GM12878 (cell line): ENCODE results near the gene CARD10. TPM values are rescaled to one million over a fixed set of nuclear protein-coding genes. Genes with fewer than 3 reads are reported as not detected.
"Not testable (repeated sequence)": the region's sequence is repeated elsewhere in the genome, so short reads cannot be mapped to it uniquely, and the experiment has no call there.

Experiments used
- ATAC-seq: fragments of 200-7000 bp; cut with Tn5 transposase; 3 replicates; pipeline ENCODE4 v1.9.1; 2020; ENCODE audit warnings: mild to moderate bottlenecking, moderate library complexity
- BruUV-seq: library from RNA; stranded (reverse); fragments of 400-500 nt; replicated peaks from 2 replicates; lab custom pipeline; 2021; lab: Mats Ljungman, UMichigan
- CTCF ChIA-PET: fragments of 300-600 bp; sonication (Branson Sonifier 250); formaldehyde crosslinking; extraction: SDS; loops from one replicate; lab custom pipeline; 2021; ENCODE audit warnings: inconsistent platforms; lab: Yijun Ruan, JAX
- POLR2A ChIA-PET: fragments of 350-600 bp; formaldehyde crosslinking; extraction: SDS; loops from one replicate; lab custom pipeline; 2021; ENCODE audit warnings: inconsistent platforms; lab: Charles Lee
- RAD21 ChIA-PET: fragments of 300-600 bp; sonication (Branson Sonifier 250); formaldehyde crosslinking; loops from one replicate; lab custom pipeline; 2023; ENCODE audit warnings: antibody characterized with exemption; ENCODE audit not compliant: unreplicated experiment; lab: Charles Lee
- SMC1A ChIA-PET: fragments of 300-600 bp; sonication (Branson Sonifier 250); formaldehyde crosslinking; loops from one replicate; lab custom pipeline; 2023; ENCODE audit not compliant: unreplicated experiment, uncharacterized antibody; lab: Charles Lee
- DNase-seq: peaks from one replicate; pipeline ENCODE4 v3.0.0-alpha.2; 2011; ENCODE audit warnings: low read depth, low spot score
- FAIRE-seq: peaks from 3 replicates; lab custom pipeline; 2011; peaks lifted over from hg19 to GRCh38; lab: Jason Lieb, UNC
- H2AFZ ChIP-seq: 2 replicates; pipeline ENCODE4 v1.6.0; 2011; ENCODE audit warnings: low read depth, low read length, control low read depth; ENCODE audit not compliant: control insufficient read depth
- H3K27ac ChIP-seq: 2 replicates; pipeline ENCODE4 v1.5.1; 2011; ENCODE audit warnings: control low read depth; ENCODE audit not compliant: control insufficient read depth, insufficient read depth
- H3K27me3 ChIP-seq, 2 experiments: replicated peaks in 1 of 2; 2 replicates each; pipeline versions ENCODE4 v1.6.0 to v1.6.1; 2011; ENCODE audit warnings: low read length in 1 of 2; ENCODE audit not compliant: control insufficient read depth in 2 of 2, insufficient read depth in 2 of 2
- H3K36me3 ChIP-seq, 2 experiments: 2 replicates each; pipeline ENCODE4 v1.5.1; 2011; ENCODE audit warnings: low read length in 1 of 2; ENCODE audit not compliant: control insufficient read depth in 2 of 2, insufficient read depth in 2 of 2
- H3K4me1 ChIP-seq: 2 replicates; pipeline ENCODE4 v1.6.1; 2011; ENCODE audit warnings: mild to moderate bottlenecking, low read length, moderate library complexity, mixed read lengths; ENCODE audit not compliant: control insufficient read depth, insufficient read depth
- H3K4me2 ChIP-seq: 2 replicates; pipeline ENCODE4 v1.6.0; 2011; ENCODE audit warnings: control low read depth; ENCODE audit not compliant: control insufficient read depth, insufficient read depth
- H3K4me3 ChIP-seq: fragments of 200-600 bp; sonication (generic); 2 replicates; pipeline ENCODE4 v1.5.1; 2016
- H3K79me2 ChIP-seq: 2 replicates; pipeline ENCODE4 v1.6.0; 2011; ENCODE audit warnings: low read length; ENCODE audit not compliant: control insufficient read depth, insufficient read depth
- H3K9ac ChIP-seq: 2 replicates; pipeline ENCODE4 v1.8.0; 2011; ENCODE audit warnings: low read length, control low read depth, mixed read lengths; ENCODE audit not compliant: control insufficient read depth, insufficient read depth
- H3K9me3 ChIP-seq: replicated peaks from 3 replicates; pipeline ENCODE4 v1.5.1; 2011; ENCODE audit warnings: mild to moderate bottlenecking, low read length; ENCODE audit not compliant: control insufficient read depth, insufficient read depth
- H4K20me1 ChIP-seq: 2 replicates; pipeline ENCODE4 v1.6.0; 2011; ENCODE audit not compliant: control insufficient read depth, insufficient read depth
- CHD4 ChIP-seq: fragments of 200-600 bp; sonication (generic); IDR thresholded peaks from 2 replicates; pipeline ENCODE4 v1.6.1; 2016; ENCODE audit warnings: mild to moderate bottlenecking
- DPF2 ChIP-seq: fragments of 450-650 bp; IDR thresholded peaks from 2 replicates; pipeline ENCODE4 v1.6.1; 2017; ENCODE audit warnings: mild to moderate bottlenecking
- HDAC2 ChIP-seq: fragments of 200-600 bp; sonication (generic); IDR thresholded peaks from 2 replicates; pipeline ENCODE4 v1.6.1; 2017
- KDM1A ChIP-seq: fragments of 200-600 bp; sonication (generic); IDR thresholded peaks from 2 replicates; pipeline ENCODE4 v1.6.1; 2016; ENCODE audit warnings: borderline replicate concordance
- MEF2A ChIP-seq: IDR thresholded peaks from 2 replicates; pipeline ENCODE4 v1.6.1; 2011; ENCODE audit warnings: low read depth, mild to moderate bottlenecking, low read length, moderate library complexity; ENCODE audit not compliant: insufficient read depth
- MTA2 ChIP-seq: fragments of 450-650 bp; IDR thresholded peaks from 2 replicates; pipeline ENCODE4 v1.6.1; 2016; ENCODE audit warnings: low read depth, mild to moderate bottlenecking, moderate library complexity
- MYC ChIP-seq: IDR thresholded peaks from 2 replicates; pipeline ENCODE4 v1.6.1; 2011; ENCODE audit warnings: mild to moderate bottlenecking, low read length, moderate library complexity, inconsistent platforms; ENCODE audit not compliant: insufficient read depth, insufficient replicate concordance, insufficient read length, severe bottlenecking
- NBN ChIP-seq: fragments of 450-650 bp; IDR thresholded peaks from 2 replicates; pipeline ENCODE4 v1.6.1; 2016
- NFXL1 ChIP-seq: fragments of 450-650 bp; IDR thresholded peaks from 2 replicates; pipeline ENCODE4 v1.6.1; 2017; ENCODE audit warnings: antibody characterized with exemption, mild to moderate bottlenecking, borderline replicate concordance
- NRF1 ChIP-seq: conservative IDR thresholded peaks from 2 replicates; pipeline ENCODE4 v1.6.1; 2011; ENCODE audit warnings: mild to moderate bottlenecking, low read depth, low read length, improper control_type of control experiment
- PRDM15 ChIP-seq: fragments of 450-650 bp; formaldehyde crosslinking; IDR thresholded peaks from 2 replicates; pipeline ENCODE4 v1.4.0; 2020; ENCODE audit warnings: mild to moderate bottlenecking, moderate library complexity
- SREBF1 ChIP-seq: IDR thresholded peaks from 2 replicates; pipeline ENCODE4 v1.6.1; 2012; ENCODE audit warnings: mild to moderate bottlenecking, low read length
- SUZ12 ChIP-seq: fragments of 200-600 bp; sonication (generic); IDR thresholded peaks from one replicate; pipeline ENCODE4 v1.6.1; 2018; ENCODE audit warnings: antibody characterized with exemption, mild to moderate bottlenecking; ENCODE audit not compliant: unreplicated experiment
- ZBED1 ChIP-seq: IDR thresholded peaks from 2 replicates; pipeline ENCODE4 v1.6.1; 2016; ENCODE audit warnings: borderline replicate concordance
- ZNF622 ChIP-seq: fragments of 450-650 bp; IDR thresholded peaks from 2 replicates; pipeline ENCODE4 v1.6.1; 2017; ENCODE audit warnings: mild to moderate bottlenecking, inconsistent platforms
- ZSCAN29 ChIP-seq: fragments of 450-650 bp; IDR thresholded peaks from 2 replicates; pipeline ENCODE4 v1.6.1; 2017; ENCODE audit warnings: mild to moderate bottlenecking, moderate library complexity
- WGBS: methylation state at CpG from one replicate; pipeline ENCODE4 v1.1.6; 2016; ENCODE audit warnings: low lambda C conversion rate; ENCODE audit not compliant: insufficient replicate concordance, insufficient coverage; ENCODE audit errors: missing lambda C conversion rate; 5-methylcytosine and 5-hydroxymethylcytosine counted together
- in situ Hi-C: fragments of 300-500 bp; cut with MboI; formaldehyde crosslinking; loops from 9 replicates; pipeline ENCODE4 v1.14.3; 2018; ENCODE audit warnings: mixed read lengths
- intact Hi-C: fragments of 100-400 bp; cut with micrococcal nuclease; formaldehyde crosslinking; loops from one replicate; pipeline ENCODE4 v1.14.2; 2022; ENCODE audit not compliant: unreplicated experiment
- polyA plus RNA-seq, 11 experiments: library from polyadenylated mRNA; depleted of rRNA in 4 of 11; unstranded in 6 of 11; stranded (reverse) in 5 of 11; fragments of >200 nt; fragmentation: Nextera tagmentation in 4 of 11; fragmentation: Illumina TruSeq in 1 of 11; extraction: Ambion mirVana in 4 of 11; extraction: Trizol in 1 of 11; gene quantifications; 1 replicate in 1 of 11; 2 replicates in 10 of 11; pipeline versions ENCODE4 v1.2.1 to v1.2.3, GENCODE V29; 2011 to 2016; ENCODE audit warnings: inconsistent platforms in 2 of 11, missing spikeins in 2 of 11, low read depth in 1 of 11
- total RNA-seq, 4 experiments: library from RNA; depleted of rRNA in 3 of 4; stranded (reverse); fragments of >200 nt in 3 of 4; fragmentation: Illumina TruSeq in 1 of 4; extraction: Trizol in 1 of 4; gene quantifications; 2 replicates each; pipeline versions ENCODE4 v1.2.1 to v1.2.3, GENCODE V29; 2013 to 2021

The CARD10 gene
- total and polyA plus RNA-seq, 10 of the 15 experiments (the other 5 are each of a cell fraction or from before 2014, with no cell fraction given): 0.08 to 0.10 (median 0.10) TPM; not detected in 7

GRCh38 chr22:37550921-37551320, 31.7 kb upstream of the CARD10 start:
- H3K4me3 ChIP-seq, FAIRE-seq, H3K9ac ChIP-seq, DNase-seq, H2AFZ ChIP-seq, intact Hi-C loops, H4K20me1 ChIP-seq, in situ Hi-C loops, H3K4me2 ChIP-seq, BruUV-seq, H3K4me1 ChIP-seq, ATAC-seq, H3K79me2 ChIP-seq, H3K27ac ChIP-seq, POLR2A ChIA-PET, H3K9me3 ChIP-seq, H3K27me3 ChIP-seq, H3K36me3 ChIP-seq: not testable (repeated sequence)
- ChIA-PET RAD21 (interaction anchor here (0.9 to 1.3 kb wide), 2 partner anchors 11 to 42 kb away, joined by 3 read pairs; no protein-coding TSS in a partner anchor), CTCF (interaction anchor here (1.2 to 16.8 kb wide), 4 partner anchors 9 to 41 kb away, joined by 3 to 541 read pairs (median 213); partner anchors contain the start of gene CDC42EP1), SMC1A (interaction anchor here (1.0 to 14.3 kb wide), 4 partner anchors 9 to 39 kb away, joined by 3 to 216 read pairs (median 19); no protein-coding TSS in a partner anchor)
- WGBS: 52% methylated on average over 9 of the region's 9 CpGs

DNA sequence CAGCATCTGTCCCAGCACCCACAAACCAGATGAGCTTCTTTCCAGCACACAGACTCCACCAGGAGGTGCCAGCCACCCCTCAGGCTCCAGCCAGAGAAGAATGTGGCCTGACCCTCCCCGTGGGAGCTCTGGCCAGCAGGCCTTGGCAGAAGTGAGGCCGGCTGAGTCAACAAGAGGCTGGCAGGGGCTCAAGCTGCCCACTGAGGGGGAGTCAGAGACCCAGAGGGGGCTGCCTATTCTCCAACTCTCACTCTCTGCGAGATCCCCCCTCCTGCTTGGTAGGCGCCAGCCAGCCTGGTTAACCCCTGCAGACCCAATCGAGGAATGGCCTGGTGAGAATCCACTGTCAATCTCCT, 30.5 kb upstream of the CARD10 start:
- in situ Hi-C loops (no loop called here), intact Hi-C loops (no loop called here)
- no peaks in the 10 kb centered on the region; the same call in 1 of the 2 replicates for H3K4me1 ChIP-seq
- H4K20me1 ChIP-seq: no peaks in the 10 kb centered on the region; the same call in 1 of the 2 replicates
- ChIA-PET CTCF (interaction anchor here (0.5 to 16.8 kb wide), 3 partner anchors 16 to 218 kb away, joined by 4 to 541 read pairs (median 419); partner anchors contain the start of gene CDC42EP1), POLR2A (no interaction called here), RAD21 (interaction anchor here (1.0 to 12.8 kb wide), 2 partner anchors 17 to 41 kb away, joined by 3 to 183 read pairs; no protein-coding TSS in a partner anchor), SMC1A (interaction anchor here (5.9 to 14.3 kb wide), 2 partner anchors 17 to 40 kb away, joined by 33 to 216 read pairs; no protein-coding TSS in a partner anchor)
- H3K4me3 ChIP-seq: no peak overlapping the region
- no peak for ATAC-seq
- no peak overlapping the region for H3K4me2 ChIP-seq
- 24% methylated on average over 5 of the region's 5 CpGs for WGBS
- FAIRE-seq: no peak
- H3K27ac ChIP-seq: no peak overlapping the region
- H3K9ac ChIP-seq: no peak overlapping the region
- H3K9me3 ChIP-seq: no peaks in the 10 kb centered on the region
- H3K36me3 ChIP-seq: no peaks in the 10 kb centered on the region
- no peaks in the 10 kb centered on the region for H3K79me2 ChIP-seq
- no peak overlapping the region for H2AFZ ChIP-seq
- no TSS peak for BruUV-seq
- no peak for DNase-seq
- H3K27me3 ChIP-seq: peaks cover 0 to 2% of the 10 kb centered on the region in 2 experiments; a peak in 1 of 4 replicates
- TF ChIP-seq PRDM15 (CRISPR knock-in tag) (no peak), MTA2 (no peak), HDAC2 (no peak), SREBF1 (no peak), NRF1 (no peak), NFXL1 (no peak), SUZ12 (no peak), MYC (no peak), MEF2A (no peak), ZSCAN29 (no peak), ZBED1 (no peak), DPF2 (no peak), NBN (no peak), ZNF622 (no peak), KDM1A (no peak), CHD4 (no peak)
